GM12878 (cell line): Measurements from ENCODE around the gene PHF23. TPM values are rescaled to one million over a fixed set of nuclear protein-coding genes. Genes with fewer than 3 reads are reported as not detected.

Experiments
- ATAC-seq: fragments of 200-7000 bp; cut with Tn5 transposase; 3 replicates; pipeline ENCODE4 v1.9.1; 2020; ENCODE audit warnings: mild to moderate bottlenecking, moderate library complexity
- BruUV-seq: library from RNA; stranded (reverse); fragments of 400-500 nt; replicated peaks from 2 replicates; lab custom pipeline; 2021; lab: Mats Ljungman, UMichigan
- CTCF ChIA-PET: fragments of 300-600 bp; sonication (Branson Sonifier 250); formaldehyde crosslinking; extraction: SDS; loops from one replicate; lab custom pipeline; 2021; ENCODE audit warnings: inconsistent platforms; lab: Yijun Ruan, JAX
- POLR2A ChIA-PET: fragments of 350-600 bp; formaldehyde crosslinking; extraction: SDS; loops from one replicate; lab custom pipeline; 2021; ENCODE audit warnings: inconsistent platforms; lab: Charles Lee
- RAD21 ChIA-PET: fragments of 300-600 bp; sonication (Branson Sonifier 250); formaldehyde crosslinking; loops from one replicate; lab custom pipeline; 2023; ENCODE audit warnings: antibody characterized with exemption; ENCODE audit not compliant: unreplicated experiment; lab: Charles Lee
- SMC1A ChIA-PET: fragments of 300-600 bp; sonication (Branson Sonifier 250); formaldehyde crosslinking; loops from one replicate; lab custom pipeline; 2023; ENCODE audit not compliant: unreplicated experiment, uncharacterized antibody; lab: Charles Lee
- DNase-seq: peaks from one replicate; pipeline ENCODE4 v3.0.0-alpha.2; 2011; ENCODE audit warnings: low read depth, low spot score
- FAIRE-seq: peaks from 3 replicates; lab custom pipeline; 2011; peaks lifted over from hg19 to GRCh38; lab: Jason Lieb, UNC
- H2AFZ ChIP-seq: 2 replicates; pipeline ENCODE4 v1.6.0; 2011; ENCODE audit warnings: low read depth, low read length, control low read depth; ENCODE audit not compliant: control insufficient read depth
- H3K27ac ChIP-seq: 2 replicates; pipeline ENCODE4 v1.5.1; 2011; ENCODE audit warnings: control low read depth; ENCODE audit not compliant: control insufficient read depth, insufficient read depth
- H3K27me3 ChIP-seq, 2 experiments: replicated peaks in 1 of 2; 2 replicates each; pipeline versions ENCODE4 v1.6.0 to v1.6.1; 2011; ENCODE audit warnings: low read length in 1 of 2; ENCODE audit not compliant: control insufficient read depth in 2 of 2, insufficient read depth in 2 of 2
- H3K36me3 ChIP-seq, 2 experiments: 2 replicates each; pipeline ENCODE4 v1.5.1; 2011; ENCODE audit warnings: low read length in 1 of 2; ENCODE audit not compliant: control insufficient read depth in 2 of 2, insufficient read depth in 2 of 2
- H3K4me1 ChIP-seq: 2 replicates; pipeline ENCODE4 v1.6.1; 2011; ENCODE audit warnings: mild to moderate bottlenecking, low read length, moderate library complexity, mixed read lengths; ENCODE audit not compliant: control insufficient read depth, insufficient read depth
- H3K4me2 ChIP-seq: 2 replicates; pipeline ENCODE4 v1.6.0; 2011; ENCODE audit warnings: control low read depth; ENCODE audit not compliant: control insufficient read depth, insufficient read depth
- H3K4me3 ChIP-seq: fragments of 200-600 bp; sonication (generic); 2 replicates; pipeline ENCODE4 v1.5.1; 2016
- H3K79me2 ChIP-seq: 2 replicates; pipeline ENCODE4 v1.6.0; 2011; ENCODE audit warnings: low read length; ENCODE audit not compliant: control insufficient read depth, insufficient read depth
- H3K9ac ChIP-seq: 2 replicates; pipeline ENCODE4 v1.8.0; 2011; ENCODE audit warnings: low read length, control low read depth, mixed read lengths; ENCODE audit not compliant: control insufficient read depth, insufficient read depth
- H3K9me3 ChIP-seq: replicated peaks from 3 replicates; pipeline ENCODE4 v1.5.1; 2011; ENCODE audit warnings: mild to moderate bottlenecking, low read length; ENCODE audit not compliant: control insufficient read depth, insufficient read depth
- H4K20me1 ChIP-seq: 2 replicates; pipeline ENCODE4 v1.6.0; 2011; ENCODE audit not compliant: control insufficient read depth, insufficient read depth
- ATF3 ChIP-seq: IDR thresholded peaks from 2 replicates; pipeline ENCODE4 v1.6.1; 2011; ENCODE audit warnings: low read depth, mild to moderate bottlenecking, low read length, moderate library complexity, borderline replicate concordance; ENCODE audit errors: extremely low read depth
- CBX5 ChIP-seq: sonication (generic); IDR thresholded peaks from 2 replicates; pipeline ENCODE4 v1.6.1; 2016; ENCODE audit warnings: low read depth, moderate library complexity, mild to moderate bottlenecking, inconsistent platforms
- CEBPB ChIP-seq, 2 experiments: fragments of 150-350 bp in 1 of 2; IDR thresholded peaks; 2 replicates each; pipeline ENCODE4 v1.6.1; 2012 to 2014; ENCODE audit warnings: low read depth in 2 of 2, low read length in 2 of 2, borderline replicate concordance in 1 of 2, inconsistent platforms in 1 of 2
- CHD4 ChIP-seq: fragments of 200-600 bp; sonication (generic); IDR thresholded peaks from 2 replicates; pipeline ENCODE4 v1.6.1; 2016; ENCODE audit warnings: mild to moderate bottlenecking
- CREM ChIP-seq: IDR thresholded peaks from 2 replicates; pipeline ENCODE4 v1.6.1; 2014; ENCODE audit warnings: antibody characterized with exemption, low read depth
- CTCF ChIP-seq, 3 experiments: IDR thresholded peaks in 2 of 3; conservative IDR thresholded peaks in 1 of 3; 2 replicates each; pipeline ENCODE4 v1.5.1; 2011; ENCODE audit warnings: low read depth in 3 of 3, low read length in 3 of 3, mild to moderate bottlenecking in 3 of 3, control low read depth in 2 of 3, moderate library complexity in 2 of 3, inconsistent platforms in 1 of 3, mixed read lengths in 1 of 3; ENCODE audit not compliant: control insufficient read depth in 2 of 3, insufficient read depth in 1 of 3; ENCODE audit errors: extremely low read depth in 1 of 3
- HDAC6 ChIP-seq: fragments of 200-600 bp; sonication (generic); IDR thresholded peaks from one replicate; pipeline ENCODE4 v1.8.0; 2017; ENCODE audit warnings: antibody characterized with exemption; ENCODE audit not compliant: unreplicated experiment
- IKZF2 ChIP-seq, 2 experiments: fragments of 450-650 bp; IDR thresholded peaks; 2 replicates each; pipeline ENCODE4 v1.6.1; 2017; ENCODE audit warnings: mild to moderate bottlenecking in 2 of 2, moderate library complexity in 2 of 2
- IRF4 ChIP-seq: IDR thresholded peaks from 2 replicates; pipeline ENCODE4 v1.6.1; 2011; ENCODE audit warnings: low read depth, low read length
- MEF2A ChIP-seq: IDR thresholded peaks from 2 replicates; pipeline ENCODE4 v1.6.1; 2011; ENCODE audit warnings: low read depth, mild to moderate bottlenecking, low read length, moderate library complexity; ENCODE audit not compliant: insufficient read depth
- NBN ChIP-seq: fragments of 450-650 bp; IDR thresholded peaks from 2 replicates; pipeline ENCODE4 v1.6.1; 2016
- POLR2AphosphoS2 ChIP-seq: IDR thresholded peaks from 2 replicates; pipeline ENCODE4 v1.6.1; 2011; ENCODE audit warnings: low read depth, mild to moderate bottlenecking, low read length, improper control_type of control experiment, moderate library complexity
- ZBTB33 ChIP-seq: fragments of 450-650 bp; IDR thresholded peaks from 2 replicates; pipeline ENCODE4 v1.6.1; 2017; ENCODE audit warnings: mild to moderate bottlenecking
- ZNF274 ChIP-seq: IDR thresholded peaks from one replicate; pipeline ENCODE4 v1.8.0; 2011; ENCODE audit not compliant: insufficient read length, insufficient read depth
- WGBS: methylation state at CpG from one replicate; pipeline ENCODE4 v1.1.6; 2016; ENCODE audit warnings: low lambda C conversion rate; ENCODE audit not compliant: insufficient replicate concordance, insufficient coverage; ENCODE audit errors: missing lambda C conversion rate; 5-methylcytosine and 5-hydroxymethylcytosine counted together
- in situ Hi-C: fragments of 300-500 bp; cut with MboI; formaldehyde crosslinking; loops from 9 replicates; pipeline ENCODE4 v1.14.3; 2018; ENCODE audit warnings: mixed read lengths
- intact Hi-C: fragments of 100-400 bp; cut with micrococcal nuclease; formaldehyde crosslinking; loops from one replicate; pipeline ENCODE4 v1.14.2; 2022; ENCODE audit not compliant: unreplicated experiment
- polyA plus RNA-seq, 11 experiments: library from polyadenylated mRNA; depleted of rRNA in 4 of 11; unstranded in 6 of 11; stranded (reverse) in 5 of 11; fragments of >200 nt; fragmentation: Nextera tagmentation in 4 of 11; fragmentation: Illumina TruSeq in 1 of 11; extraction: Ambion mirVana in 4 of 11; extraction: Trizol in 1 of 11; gene quantifications; 1 replicate in 1 of 11; 2 replicates in 10 of 11; pipeline versions ENCODE4 v1.2.1 to v1.2.3, GENCODE V29; 2011 to 2016; ENCODE audit warnings: inconsistent platforms in 2 of 11, missing spikeins in 2 of 11, low read depth in 1 of 11
- total RNA-seq, 4 experiments: library from RNA; depleted of rRNA in 3 of 4; stranded (reverse); fragments of >200 nt in 3 of 4; fragmentation: Illumina TruSeq in 1 of 4; extraction: Trizol in 1 of 4; gene quantifications; 2 replicates each; pipeline versions ENCODE4 v1.2.1 to v1.2.3, GENCODE V29; 2013 to 2021
- TF ChIP-seq, protein P1 (sequence below): fragments of 450-650 bp; IDR thresholded peaks from 2 replicates; pipeline ENCODE4 v1.6.1; 2017; ENCODE audit warnings: borderline replicate concordance

Gene PHF23
- total and polyA plus RNA-seq, 10 of the 15 experiments (the other 5 are each of a cell fraction or from before 2014, with no cell fraction given), result 8.2 to 84.8 (median 32.6) TPM

- H3K4me2 ChIP-seq, result peak overlapping the region; percentile 94
- ATAC-seq (no peak), DNase-seq (no peak), FAIRE-seq (no peak)
- BruUV-seq, result no TSS peak
- peaks cover 10 to 18% of the 10 kb centered on the region in 2 experiments for H3K36me3 ChIP-seq
- CTCF ChIA-PET, result interaction anchor here (0.9 to 6.0 kb wide), 7 partner anchors 9 to 195 kb away, joined by 3 to 70 read pairs (median 4); partner anchors contain the start of genes ACADVL and DLG4
- SMC1A ChIA-PET, result interaction anchor here (1.1 to 4.3 kb wide), 3 partner anchors 9 to 344 kb away, joined by 3 to 34 read pairs (median 26); partner anchors contain the start of genes ACADVL, CTDNEP1, DLG4 and ELP5
- POLR2A ChIA-PET, result interaction anchor here (1.0 to 7.3 kb wide), 8 partner anchors 8 to 88 kb away, joined by 3 to 99 read pairs (median 6); partner anchors contain the start of genes ACADVL, CTDNEP1, DLG4 and DVL2
- no peak overlapping the region for H2AFZ ChIP-seq
- H4K20me1 ChIP-seq, result no peaks in the 10 kb centered on the region
- H3K27ac ChIP-seq, result peak overlapping the region; percentile 67
- in situ Hi-C loops (no loop called here), intact Hi-C loops (loop anchor here (5.0 kb wide), 1 partner anchor 66 kb away; the partner anchor contains the start of gene EIF5A)
- peaks cover 16% of the 10 kb centered on the region for H3K4me1 ChIP-seq
- H3K9ac ChIP-seq, result peak overlapping the region; percentile 93
- RAD21 ChIA-PET, result interaction anchor here (1.8 to 6.3 kb wide), 4 partner anchors 8 to 55 kb away, joined by 7 to 51 read pairs (median 10); partner anchors contain the start of genes ACADVL, CTDNEP1, DLG4 and ELP5
- H3K79me2 ChIP-seq, result peaks cover 43% of the 10 kb centered on the region
- no peaks in the 10 kb centered on the region for H3K27me3 ChIP-seq
- 60% methylated on average over 9 of the region's 9 CpGs for WGBS
- H3K9me3 ChIP-seq, result no peaks in the 10 kb centered on the region
- peak overlapping the region; percentile 83 for H3K4me3 ChIP-seq
- TF ChIP-seq IRF4, result no peak
- no peak for TF ChIP-seq CTCF (IDR thresholded peaks at IDR 0.05 in 2 of 3, conservative IDR thresholded peaks at IDR 0.05 in 1 of 3; ENCODE audit: control insufficient read depth in 2 of 3, extremely low read depth in 1 of 3, insufficient read depth in 1 of 3, low read depth in 3 of 3, low read length in 3 of 3)
- TF ChIP-seq NBN, result no peak
- TF ChIP-seq ZNF274, result no peak
- TF ChIP-seq MEF2A, result no peak
- TF ChIP-seq, protein P1, sequence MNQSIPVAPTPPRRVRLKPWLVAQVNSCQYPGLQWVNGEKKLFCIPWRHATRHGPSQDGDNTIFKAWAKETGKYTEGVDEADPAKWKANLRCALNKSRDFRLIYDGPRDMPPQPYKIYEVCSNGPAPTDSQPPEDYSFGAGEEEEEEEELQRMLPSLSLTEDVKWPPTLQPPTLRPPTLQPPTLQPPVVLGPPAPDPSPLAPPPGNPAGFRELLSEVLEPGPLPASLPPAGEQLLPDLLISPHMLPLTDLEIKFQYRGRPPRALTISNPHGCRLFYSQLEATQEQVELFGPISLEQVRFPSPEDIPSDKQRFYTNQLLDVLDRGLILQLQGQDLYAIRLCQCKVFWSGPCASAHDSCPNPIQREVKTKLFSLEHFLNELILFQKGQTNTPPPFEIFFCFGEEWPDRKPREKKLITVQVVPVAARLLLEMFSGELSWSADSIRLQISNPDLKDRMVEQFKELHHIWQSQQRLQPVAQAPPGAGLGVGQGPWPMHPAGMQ, result no peak
- no peak for TF ChIP-seq CREM
- TF ChIP-seq POLR2AphosphoS2, result no peak
- no peak for TF ChIP-seq HDAC6
- TF ChIP-seq ATF3, result no peak
- no peak for TF ChIP-seq IKZF2 (IDR thresholded peaks at IDR 0.05)
- no peak for TF ChIP-seq CHD4
- TF ChIP-seq CBX5, result no peak
- TF ChIP-seq ZBTB33, result no peak
- no peak for TF ChIP-seq CEBPB (IDR thresholded peaks at IDR 0.05; ENCODE audit: borderline replicate concordance in 1 of 2, low read depth in 2 of 2, low read length in 2 of 2)
Measured at GRCh38 chr17:7241090-7241733, 2.0 kb upstream of the PHF23 start.
